IPS-15b (cell line): ENCODE measurements around the gene SPTLC2.

Experiments used
- H3K27me3 ChIP-seq: one replicate; pipeline ENCODE4 v1.6.1; 2013; ENCODE audit warnings: low read length; ENCODE audit not compliant: control insufficient read depth, insufficient read depth
- H3K36me3 ChIP-seq: one replicate; pipeline ENCODE4 v1.6.1; 2013; ENCODE audit warnings: low read length; ENCODE audit not compliant: control insufficient read depth, insufficient read depth
- H3K4me1 ChIP-seq: one replicate; pipeline ENCODE4 v1.6.1; 2013; ENCODE audit warnings: mild to moderate bottlenecking, low read length; ENCODE audit not compliant: control insufficient read depth, insufficient read depth
- H3K4me3 ChIP-seq: one replicate; pipeline ENCODE4 v1.5.1; 2013; ENCODE audit warnings: low read depth, low read length
- H3K9ac ChIP-seq: one replicate; pipeline ENCODE4 v1.6.1; 2013; ENCODE audit warnings: low read depth, mild to moderate bottlenecking, low read length
- H3K9me3 ChIP-seq: one replicate; pipeline ENCODE4 v1.6.1; 2013; ENCODE audit warnings: mild to moderate bottlenecking, low read length; ENCODE audit not compliant: control insufficient read depth, insufficient read depth

SPTLC2 gene

GRCh38 chr14:77582511-77582910 lies 33.9 kb downstream of the SPTLC2 start:
- Histone ChIP-seq H3K9me3 (no peaks in the 10 kb centered on the region), H3K9ac (no peak overlapping the region), H3K4me1 (no peaks in the 10 kb centered on the region), H3K36me3 (peaks cover 2% of the 10 kb centered on the region), H3K27me3 (no peaks in the 10 kb centered on the region), H3K4me3 (no peak overlapping the region)

- H3K4me1 ChIP-seq = no peaks in the 10 kb centered on the region
- no peak overlapping the region for H3K4me3 ChIP-seq
- H3K9me3 ChIP-seq = no peaks in the 10 kb centered on the region
- peaks cover 2% of the 10 kb centered on the region for H3K36me3 ChIP-seq
- no peaks in the 10 kb centered on the region for H3K27me3 ChIP-seq
- no peak overlapping the region for H3K9ac ChIP-seq
Observed at GRCh38 chr14:77580964-77581505, 35.4 kb downstream of the SPTLC2 start.

- H3K9me3 ChIP-seq = no peaks in the 10 kb centered on the region
- H3K27me3 ChIP-seq = no peaks in the 10 kb centered on the region
- no peaks in the 10 kb centered on the region for H3K4me1 ChIP-seq
- no peak overlapping the region for H3K4me3 ChIP-seq
- H3K9ac ChIP-seq = no peak overlapping the region
- peaks cover 2% of the 10 kb centered on the region for H3K36me3 ChIP-seq
Observed at GRCh38 chr14:77580477-77580876, 36.0 kb downstream of the SPTLC2 start.

- H3K9me3 ChIP-seq = no peaks in the 10 kb centered on the region
- H3K36me3 ChIP-seq = peaks cover 2% of the 10 kb centered on the region
- no peaks in the 10 kb centered on the region for H3K4me1 ChIP-seq
- H3K27me3 ChIP-seq = no peaks in the 10 kb centered on the region
- H3K4me3 ChIP-seq = no peak overlapping the region
- no peak overlapping the region for H3K9ac ChIP-seq
Observed at GRCh38 chr14:77579780-77580179, 36.7 kb downstream of the SPTLC2 start.

- Histone ChIP-seq H3K4me1 (no peaks in the 10 kb centered on the region), H3K9ac (no peak overlapping the region), H3K27me3 (no peaks in the 10 kb centered on the region), H3K4me3 (no peak overlapping the region), H3K9me3 (no peaks in the 10 kb centered on the region), H3K36me3 (peaks cover 2% of the 10 kb centered on the region)
Observed at GRCh38 chr14:77579065-77579464, 37.4 kb downstream of the SPTLC2 start.

GRCh38 chr14:77574446-77575115 lies 41.9 kb downstream of the SPTLC2 start:
- no peak overlapping the region for H3K9ac ChIP-seq
- H3K4me1 ChIP-seq = peaks cover 3% of the 10 kb centered on the region
- no peak overlapping the region for H3K4me3 ChIP-seq
- no peaks in the 10 kb centered on the region for H3K9me3 ChIP-seq
- no peaks in the 10 kb centered on the region for H3K27me3 ChIP-seq
- H3K36me3 ChIP-seq = peaks cover 2% of the 10 kb centered on the region

GRCh38 chr14:77573964-77574363 lies 42.5 kb downstream of the SPTLC2 start:
- Histone ChIP-seq H3K27me3 (no peaks in the 10 kb centered on the region), H3K36me3 (peaks cover 4% of the 10 kb centered on the region), H3K9me3 (no peaks in the 10 kb centered on the region), H3K4me1 (peaks cover 3% of the 10 kb centered on the region), H3K4me3 (no peak overlapping the region), H3K9ac (no peak overlapping the region)

GRCh38 chr14:77570706-77571268 lies 45.6 kb downstream of the SPTLC2 start:
- H3K36me3 ChIP-seq = peaks cover 3% of the 10 kb centered on the region
- no peak overlapping the region for H3K9ac ChIP-seq
- no peak overlapping the region for H3K4me3 ChIP-seq
- no peaks in the 10 kb centered on the region for H3K9me3 ChIP-seq
- H3K27me3 ChIP-seq = no peaks in the 10 kb centered on the region
- H3K4me1 ChIP-seq = peaks cover 3% of the 10 kb centered on the region

GRCh38 chr14:77565994-77566305 lies 50.5 kb downstream of the SPTLC2 start:
- peaks cover 2% of the 10 kb centered on the region for H3K4me1 ChIP-seq
- H3K9me3 ChIP-seq = no peaks in the 10 kb centered on the region
- H3K4me3 ChIP-seq = no peak overlapping the region
- H3K9ac ChIP-seq = no peak overlapping the region
- H3K27me3 ChIP-seq = no peaks in the 10 kb centered on the region
- peaks cover 6% of the 10 kb centered on the region for H3K36me3 ChIP-seq

GRCh38 chr14:77565289-77565993 lies 51.0 kb downstream of the SPTLC2 start:
- no peaks in the 10 kb centered on the region for H3K27me3 ChIP-seq
- no peaks in the 10 kb centered on the region for H3K4me1 ChIP-seq
- H3K36me3 ChIP-seq = peaks cover 6% of the 10 kb centered on the region
- H3K9me3 ChIP-seq = no peaks in the 10 kb centered on the region
- H3K9ac ChIP-seq = no peak overlapping the region
- no peak overlapping the region for H3K4me3 ChIP-seq

- Histone ChIP-seq H3K27me3 (no peaks in the 10 kb centered on the region), H3K4me1 (no peaks in the 10 kb centered on the region), H3K36me3 (peaks cover 4% of the 10 kb centered on the region), H3K9me3 (no peaks in the 10 kb centered on the region), H3K9ac (no peak overlapping the region), H3K4me3 (no peak overlapping the region)
Observed at GRCh38 chr14:77562681-77563080, 53.8 kb downstream of the SPTLC2 start.

GRCh38 chr14:77561881-77562280 lies 54.6 kb downstream of the SPTLC2 start:
- no peak overlapping the region for H3K4me3 ChIP-seq
- H3K4me1 ChIP-seq = no peaks in the 10 kb centered on the region
- H3K27me3 ChIP-seq = no peaks in the 10 kb centered on the region
- no peaks in the 10 kb centered on the region for H3K9me3 ChIP-seq
- peaks cover 4% of the 10 kb centered on the region for H3K36me3 ChIP-seq
- no peak overlapping the region for H3K9ac ChIP-seq
